Omental fat pad (tissue), 4 donors: ENCODE measurements around the gene EHHADH. TPM values are rescaled to one million over a fixed set of nuclear protein-coding genes. Genes with fewer than 3 reads are reported as not detected.

ENCODE experiments used
- ATAC-seq: fragments of 150-250 bp; one replicate; pipeline ENCODE4 v1.9.1; 2016; ENCODE audit warnings: mild to moderate bottlenecking, moderate library complexity; ENCODE audit not compliant: low FRiP score
- DNase-seq: peaks from one replicate; pipeline ENCODE4 v3.0.0-alpha.2; 2019; ENCODE audit warnings: low spot score
- total RNA-seq, 4 donors: library from RNA; depleted of rRNA; stranded (reverse); fragments of >200 nt; gene quantifications; one replicate each; pipeline ENCODE4 v1.1.0, GENCODE V29; 2016
- TF ChIP-seq, protein P1 (sequence below), 3 donors: fragments of 450-650 bp; IDR thresholded peaks; one replicate each; pipeline ENCODE4 v1.5.1; 2016 to 2017; ENCODE audit warnings: antibody characterized with exemption in 3 of 3, mild to moderate bottlenecking in 3 of 3, moderate library complexity in 2 of 3

The EHHADH gene
- total RNA-seq, 4 donors from 2014 or later, result 6.3 to 11.0 (median 9.1) TPM

DNA sequence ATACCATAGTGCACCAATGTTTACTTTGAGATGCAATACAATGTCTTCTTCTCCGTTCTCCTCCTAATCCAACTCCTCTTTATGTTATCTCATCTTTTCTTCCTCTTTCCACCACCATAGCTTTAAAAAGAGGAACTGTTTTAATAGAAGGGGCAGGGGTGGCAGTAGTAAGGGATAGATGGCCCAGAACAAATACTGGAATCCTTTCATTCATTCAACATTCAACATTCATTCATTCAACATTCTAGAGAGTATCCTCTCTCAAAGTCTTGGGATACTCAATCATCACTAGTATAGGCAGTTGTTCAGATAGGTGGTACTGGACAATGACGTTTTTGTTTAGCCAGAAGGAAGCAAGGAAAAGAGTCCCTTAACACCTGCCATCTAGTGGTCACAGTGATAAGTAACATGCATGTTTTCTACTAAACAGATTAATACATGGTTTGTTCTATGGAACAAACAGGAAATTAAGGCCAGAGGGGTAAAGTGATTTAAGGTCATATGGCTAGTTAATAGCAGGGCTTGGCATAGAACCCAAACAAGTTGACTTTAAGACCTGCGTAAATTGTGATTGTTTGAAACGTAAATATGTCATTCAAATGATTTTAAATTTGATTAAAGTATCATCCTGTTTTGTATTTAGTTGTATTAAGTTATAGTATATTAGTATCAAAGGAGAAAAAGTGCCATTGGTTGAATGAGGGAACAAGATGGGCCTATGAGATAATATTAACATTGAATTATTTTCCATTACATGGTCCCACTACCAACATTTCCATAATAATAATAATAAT, 26.9 kb upstream of the EHHADH start:
- TF ChIP-seq, protein P1, sequence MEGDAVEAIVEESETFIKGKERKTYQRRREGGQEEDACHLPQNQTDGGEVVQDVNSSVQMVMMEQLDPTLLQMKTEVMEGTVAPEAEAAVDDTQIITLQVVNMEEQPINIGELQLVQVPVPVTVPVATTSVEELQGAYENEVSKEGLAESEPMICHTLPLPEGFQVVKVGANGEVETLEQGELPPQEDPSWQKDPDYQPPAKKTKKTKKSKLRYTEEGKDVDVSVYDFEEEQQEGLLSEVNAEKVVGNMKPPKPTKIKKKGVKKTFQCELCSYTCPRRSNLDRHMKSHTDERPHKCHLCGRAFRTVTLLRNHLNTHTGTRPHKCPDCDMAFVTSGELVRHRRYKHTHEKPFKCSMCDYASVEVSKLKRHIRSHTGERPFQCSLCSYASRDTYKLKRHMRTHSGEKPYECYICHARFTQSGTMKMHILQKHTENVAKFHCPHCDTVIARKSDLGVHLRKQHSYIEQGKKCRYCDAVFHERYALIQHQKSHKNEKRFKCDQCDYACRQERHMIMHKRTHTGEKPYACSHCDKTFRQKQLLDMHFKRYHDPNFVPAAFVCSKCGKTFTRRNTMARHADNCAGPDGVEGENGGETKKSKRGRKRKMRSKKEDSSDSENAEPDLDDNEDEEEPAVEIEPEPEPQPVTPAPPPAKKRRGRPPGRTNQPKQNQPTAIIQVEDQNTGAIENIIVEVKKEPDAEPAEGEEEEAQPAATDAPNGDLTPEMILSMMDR (IDR thresholded peaks at IDR 0.05), result no peak
- ATAC-seq, result no peak
- no peak for DNase-seq

DNA sequence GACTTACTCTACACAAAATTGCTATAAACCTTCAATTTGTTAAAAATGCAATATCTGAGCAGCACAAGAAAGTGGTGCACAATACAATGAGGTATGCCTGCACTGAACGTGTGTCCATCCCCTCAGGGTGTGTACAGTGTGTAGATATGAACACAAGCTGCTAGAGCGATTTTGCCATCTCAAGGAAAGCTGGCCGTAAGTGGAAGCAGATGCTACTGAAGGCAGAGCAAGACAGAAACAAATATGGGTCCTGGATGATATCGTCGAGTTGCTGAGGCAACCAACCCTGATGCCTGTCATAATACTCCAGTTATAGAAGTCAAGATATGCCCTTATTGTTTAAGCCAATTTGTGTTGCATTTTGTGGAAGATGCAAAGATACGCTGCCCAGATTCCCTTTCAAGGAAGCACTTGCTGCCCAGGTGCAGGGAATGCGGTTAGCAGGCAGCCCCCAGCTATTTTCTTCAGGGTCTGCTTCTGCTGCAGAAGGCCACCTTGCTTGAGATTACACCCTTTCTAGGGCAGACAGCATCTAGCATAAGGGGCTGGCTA, 25.8 kb upstream of the EHHADH start:
- TF ChIP-seq, protein P1 (IDR thresholded peaks at IDR 0.05), result no peak
- no peak for DNase-seq
- ATAC-seq, result no peak

GRCh38 chr3:185276415-185276814, 22.6 kb upstream of the EHHADH start:
- ATAC-seq (no peak), DNase-seq (no peak)
- TF ChIP-seq, protein P1 (IDR thresholded peaks at IDR 0.05), result no peak

- ATAC-seq (no peak), DNase-seq (no peak)
- TF ChIP-seq, protein P1 (IDR thresholded peaks at IDR 0.05), result no peak
Measured at GRCh38 chr3:185272033-185272432, 18.2 kb upstream of the EHHADH start.

- TF ChIP-seq, protein P1 (IDR thresholded peaks at IDR 0.05), result no peak
- ATAC-seq (no peak), DNase-seq (no peak)
Measured at GRCh38 chr3:185270956-185271332, 17.1 kb upstream of the EHHADH start.

- ATAC-seq (no peak), DNase-seq (no peak)
- TF ChIP-seq, protein P1 (IDR thresholded peaks at IDR 0.05), result no peak
Measured at GRCh38 chr3:185270262-185270955, 16.6 kb upstream of the EHHADH start.
